GM19468 (cell line): ENCODE results near the gene CYP2A7.
"Not testable (repeated sequence)": the region's sequence is repeated elsewhere in the genome, so short reads cannot be mapped to it uniquely, and the experiment has no call there.

Experiments
- ATAC-seq: cut with Tn5 transposase; IDR thresholded peaks from one replicate; pipeline ENCODE4 v1.9.1; 2021; ENCODE audit warnings: mild to moderate bottlenecking, moderate library complexity, moderate number of reproducible peaks; ENCODE audit not compliant: unreplicated experiment; ENCODE audit errors: extremely low read depth

The CYP2A7 gene

DNA sequence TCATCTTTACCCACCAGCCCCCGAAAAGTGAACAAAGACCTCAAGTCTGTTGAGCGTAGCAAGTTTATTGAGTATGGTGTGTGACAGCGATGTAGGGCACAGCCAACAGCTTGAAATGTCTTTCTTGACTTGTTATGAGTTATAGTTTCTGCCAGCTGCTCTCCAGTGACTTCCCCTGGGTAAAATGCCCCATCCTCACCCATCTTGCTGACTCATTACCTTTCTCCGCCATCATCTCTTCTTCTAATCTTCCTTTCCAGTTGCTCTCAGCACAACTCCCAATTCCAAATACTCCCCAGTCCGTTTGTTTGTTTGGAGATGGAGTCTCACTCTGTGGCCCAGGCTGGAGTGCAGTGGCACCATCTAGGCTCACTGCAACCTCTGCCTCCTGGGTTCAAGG, 18.5 kb upstream of the CYP2A7 start:
- not testable (repeated sequence) for ATAC-seq

DNA sequence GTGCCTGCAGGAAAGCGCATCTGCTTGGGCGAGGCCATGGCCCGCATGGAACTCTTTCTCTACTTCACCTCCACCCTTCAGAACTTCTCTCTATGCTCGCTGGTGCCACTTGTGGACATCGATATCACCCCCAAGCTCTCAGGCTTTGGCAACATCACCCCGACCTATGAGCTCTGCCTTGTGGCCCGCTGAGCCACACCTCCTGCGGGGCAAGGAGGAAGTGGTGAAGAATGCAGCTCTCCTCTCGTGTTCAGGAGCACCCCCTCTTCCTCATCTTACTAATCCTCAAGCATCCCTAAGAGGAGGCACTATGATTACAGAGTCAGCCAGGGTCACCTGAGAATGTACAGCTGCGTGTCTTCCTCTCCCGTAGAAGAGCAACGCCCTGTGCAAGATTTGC, 17.9 kb upstream of the CYP2A7 start:
- not testable (repeated sequence) for ATAC-seq

DNA sequence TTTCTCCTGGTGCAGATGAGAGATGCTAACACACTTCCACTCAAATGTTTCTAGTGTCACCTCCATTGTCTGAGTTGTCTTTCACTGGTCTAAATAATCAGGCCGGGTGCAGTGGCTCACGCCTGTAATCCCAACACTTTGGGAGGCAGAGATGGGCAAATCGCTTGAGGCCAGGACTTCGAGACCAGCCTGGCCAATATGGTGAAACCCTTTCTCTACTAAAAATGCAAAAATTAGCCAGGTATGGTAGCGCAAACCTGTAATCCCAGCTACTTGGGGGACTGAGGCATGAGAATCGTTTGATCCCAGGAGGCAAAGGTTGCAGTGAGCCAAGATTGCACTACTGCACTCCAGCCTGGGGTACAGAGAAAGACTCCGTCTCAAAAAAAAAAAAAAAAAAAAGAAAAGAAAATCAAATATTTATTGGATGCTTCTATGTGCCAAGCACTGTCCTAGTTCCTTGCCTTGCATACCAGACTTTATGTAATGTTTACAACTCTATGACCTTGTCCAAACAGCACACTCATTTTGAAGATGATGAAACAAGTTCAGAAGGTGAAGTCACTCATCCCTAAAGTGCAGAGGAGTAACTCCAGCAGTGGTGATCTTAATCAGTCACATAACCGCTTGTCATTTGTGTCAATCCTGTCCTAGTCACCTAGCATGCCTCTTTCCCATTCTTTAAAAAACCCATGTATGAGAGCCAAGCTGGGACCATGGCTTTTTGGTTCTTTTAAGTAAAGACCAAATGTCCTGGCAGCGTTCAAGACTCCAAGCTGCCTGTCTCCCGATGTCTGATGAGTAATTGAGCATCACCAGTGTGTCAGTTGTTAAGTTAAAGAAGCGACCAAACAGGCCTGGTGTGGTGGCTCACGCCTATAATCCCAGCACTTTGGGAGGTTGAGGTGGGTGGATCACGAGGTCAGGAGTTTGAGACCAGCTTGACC, 15.1 kb upstream of the CYP2A7 start:
- ATAC-seq = not testable (repeated sequence)

DNA sequence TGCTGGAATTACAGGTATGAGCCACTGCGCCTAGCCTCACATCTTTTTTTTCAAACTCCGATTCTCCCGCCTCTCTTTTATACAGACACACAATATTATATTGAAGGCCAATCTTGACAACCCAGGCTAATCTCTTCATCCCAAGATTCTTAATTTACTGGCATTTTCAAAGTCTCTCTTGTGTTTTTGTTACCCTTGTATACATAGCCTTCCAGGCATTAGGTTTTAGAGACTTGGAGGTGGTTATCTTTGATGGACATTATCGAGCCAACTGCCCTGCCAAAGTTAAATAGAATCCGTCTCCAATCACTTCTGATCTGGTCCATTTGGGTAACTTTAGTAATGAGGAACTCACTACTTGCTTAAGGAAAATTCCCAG, 14.4 kb upstream of the CYP2A7 start:
- ATAC-seq = no peak

DNA sequence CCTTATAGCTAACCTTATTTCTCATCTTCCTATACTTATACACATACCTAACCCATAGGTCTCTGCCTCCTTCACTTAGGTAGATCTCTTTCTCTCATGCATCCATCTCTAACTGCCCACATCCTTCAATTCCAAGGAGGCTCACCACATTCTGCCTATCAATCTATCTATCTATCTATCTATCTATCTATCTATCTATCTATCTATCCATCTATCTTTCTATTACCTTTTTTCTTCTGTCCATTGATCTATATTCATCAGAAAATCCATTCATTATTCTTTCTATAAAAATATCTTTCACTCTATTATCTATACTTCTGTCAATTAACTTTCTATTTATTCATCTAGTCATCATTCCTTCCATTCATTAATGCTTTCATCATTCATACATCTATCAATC, 11.1 kb upstream of the CYP2A7 start:
- no peak for ATAC-seq

- no peak for ATAC-seq
Observed at GRCh38 chr19:40889366-40889765, 7.3 kb upstream of the CYP2A7 start.

- no peak for ATAC-seq
Observed at GRCh38 chr19:40888191-40888590, 6.2 kb upstream of the CYP2A7 start.

GRCh38 chr19:40884187-40884931, 2.3 kb upstream of the CYP2A7 start:
- not testable (repeated sequence) for ATAC-seq

DNA sequence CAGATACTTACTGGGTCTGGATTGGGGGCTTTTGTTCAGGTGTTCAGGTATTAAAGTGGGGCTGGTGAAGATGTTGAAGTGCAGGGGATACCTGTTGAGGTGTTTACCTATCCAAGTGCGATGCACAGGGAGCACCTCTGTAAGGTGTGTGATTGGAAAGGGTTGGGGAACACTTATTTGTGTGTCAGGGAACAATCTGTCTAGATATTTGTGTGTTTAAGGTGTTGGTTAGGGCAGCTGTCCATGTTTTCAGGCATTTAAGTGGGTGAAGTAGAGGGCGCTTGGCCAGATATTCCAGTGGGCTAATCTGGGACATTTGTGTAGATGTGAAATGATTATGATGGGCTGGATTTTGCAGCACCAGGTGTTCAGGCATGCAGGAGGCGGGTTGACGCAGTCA, 2.7 kb downstream of the CYP2A7 start:
- ATAC-seq = not testable (repeated sequence)

DNA sequence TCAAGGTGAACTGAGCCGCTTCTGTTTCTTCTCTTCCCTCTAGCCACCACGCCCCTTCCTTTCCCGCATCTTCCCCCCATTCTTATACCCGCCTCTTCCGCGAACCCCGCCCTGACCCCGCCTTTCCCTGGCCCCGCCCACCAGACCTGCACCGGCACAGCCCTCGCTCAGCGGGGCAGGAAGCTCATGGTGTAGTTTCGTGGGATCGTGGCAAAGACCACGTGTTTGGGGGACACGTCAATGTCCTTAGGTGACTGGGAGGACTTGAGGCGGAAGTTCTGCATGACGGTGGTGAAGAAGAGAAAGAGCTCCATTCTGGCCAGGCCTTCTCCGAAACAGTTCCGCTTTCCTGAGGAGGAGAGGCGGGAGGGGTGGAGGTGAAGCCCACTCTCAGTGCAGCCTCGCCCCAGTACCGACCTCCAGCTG, 6.5 kb downstream of the CYP2A7 start:
- not testable (repeated sequence) for ATAC-seq

GRCh38 chr19:40874874-40875273, 7.2 kb downstream of the CYP2A7 start:
- ATAC-seq = not testable (repeated sequence)

GRCh38 chr19:40873873-40874272, 8.2 kb downstream of the CYP2A7 start:
- ATAC-seq = not testable (repeated sequence)

- no peak for ATAC-seq
Observed at GRCh38 chr19:40872209-40872608, 9.8 kb downstream of the CYP2A7 start.

- ATAC-seq = no peak
Observed at GRCh38 chr19:40867701-40868100, 14.3 kb downstream of the CYP2A7 start.

GRCh38 chr19:40864739-40865496, 17.1 kb downstream of the CYP2A7 start:
- ATAC-seq = not testable (repeated sequence)

GRCh38 chr19:40862785-40863184, 19.2 kb downstream of the CYP2A7 start:
- no peak for ATAC-seq

GRCh38 chr19:40862333-40862732, 19.7 kb downstream of the CYP2A7 start:
- no peak for ATAC-seq

GRCh38 chr19:40858109-40858508, 23.9 kb downstream of the CYP2A7 start:
- ATAC-seq = no peak

DNA sequence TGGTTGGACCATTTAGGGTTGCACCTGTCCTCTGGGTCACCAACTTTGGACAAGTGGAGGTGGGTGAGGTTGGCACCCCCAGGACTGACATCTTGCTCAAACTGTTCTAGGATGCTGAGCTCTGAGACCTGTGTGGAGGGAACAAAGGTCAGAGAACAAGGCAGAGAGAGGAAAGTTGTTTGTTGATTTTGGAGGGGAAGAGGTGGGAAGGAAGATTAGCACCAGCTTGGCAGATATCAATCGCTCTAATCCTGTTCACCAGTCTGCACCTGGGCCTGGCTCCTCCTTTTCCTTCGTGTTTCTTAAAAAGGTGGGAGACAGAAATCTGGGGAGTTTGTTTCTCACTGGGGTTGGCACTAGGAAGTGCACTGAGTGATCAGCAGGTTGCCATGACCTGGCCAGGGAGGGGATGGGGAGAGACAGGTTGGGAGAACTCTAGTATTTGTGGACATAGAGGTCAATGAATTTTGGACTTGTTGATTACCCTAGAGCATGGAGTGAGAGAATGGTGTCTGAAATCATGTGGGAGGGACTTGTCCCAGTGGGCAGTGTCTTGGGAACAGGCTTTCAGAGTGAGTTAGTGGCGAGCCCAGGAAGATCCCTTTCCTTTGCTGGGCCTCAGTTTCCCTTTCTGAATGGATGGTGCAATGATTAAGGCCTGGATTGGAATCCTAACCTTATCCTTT, 29.4 kb downstream of the CYP2A7 start:
- not testable (repeated sequence) for ATAC-seq

GRCh38 chr19:40850277-40850676, 31.8 kb downstream of the CYP2A7 start, which contains the start of gene CYP2A6:
Gene CYP2A6 (minus strand): TSS chr19:40850447. CDS start chr19:40850426, 21 bp downstream.
- ATAC-seq = not testable (repeated sequence)
